ENCODE results near the gene SVIL.
"Not testable (repeated sequence)": the region's sequence is repeated elsewhere in the genome, so short reads cannot be mapped to it uniquely, and the experiment has no call there.

SVIL gene

DNA sequence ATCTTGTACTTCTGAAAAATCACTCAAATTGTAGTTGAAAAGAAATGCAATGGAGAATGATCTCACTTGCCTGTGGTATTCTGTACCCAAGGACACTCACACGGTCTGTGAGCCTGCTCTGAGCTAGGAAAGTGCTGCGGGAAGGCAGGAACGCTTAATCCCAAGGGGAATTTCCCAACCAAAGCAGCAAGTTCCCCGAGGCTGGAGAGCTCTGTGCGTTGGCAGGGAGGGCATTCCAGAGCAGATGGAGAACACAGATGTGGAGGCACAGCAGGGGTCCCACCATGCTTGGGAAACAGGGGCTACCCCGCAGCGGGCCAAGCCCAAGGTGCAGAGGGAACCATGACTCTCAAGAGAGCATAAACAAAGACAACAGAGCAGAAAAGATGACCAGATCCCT lies 13.6 kb downstream of the SVIL start:
- DNase-seq = no peak

- DNase-seq = no peak
Observed at GRCh38 chr10:29620112-29620690, 14.6 kb downstream of the SVIL start.

DNA sequence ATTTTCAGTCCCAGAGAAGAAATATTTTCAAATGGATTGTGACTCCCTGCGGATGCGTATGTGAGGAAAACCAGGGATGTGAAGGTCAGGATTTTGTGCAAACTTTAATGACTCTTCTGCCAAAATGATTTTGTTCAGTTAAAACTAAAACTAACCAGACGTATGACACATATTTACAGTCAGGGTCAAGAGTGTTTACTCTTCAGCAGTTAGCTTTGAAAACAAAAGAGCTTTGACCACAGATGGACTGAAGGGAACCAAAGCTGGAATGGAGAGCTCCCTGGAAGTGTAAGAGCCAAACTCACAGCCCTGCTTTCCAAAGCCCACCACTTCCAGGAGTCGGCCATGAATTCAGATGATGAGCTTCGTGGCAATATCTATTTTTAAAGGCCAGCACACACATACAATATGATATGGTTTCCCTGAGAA lies 15.5 kb downstream of the SVIL start:
- DNase-seq = no peak

GRCh38 chr10:29618341-29619171 lies 16.2 kb downstream of the SVIL start:
- no peak for DNase-seq

- DNase-seq = no peak
Observed at GRCh38 chr10:29617880-29618340, 16.9 kb downstream of the SVIL start.

DNA sequence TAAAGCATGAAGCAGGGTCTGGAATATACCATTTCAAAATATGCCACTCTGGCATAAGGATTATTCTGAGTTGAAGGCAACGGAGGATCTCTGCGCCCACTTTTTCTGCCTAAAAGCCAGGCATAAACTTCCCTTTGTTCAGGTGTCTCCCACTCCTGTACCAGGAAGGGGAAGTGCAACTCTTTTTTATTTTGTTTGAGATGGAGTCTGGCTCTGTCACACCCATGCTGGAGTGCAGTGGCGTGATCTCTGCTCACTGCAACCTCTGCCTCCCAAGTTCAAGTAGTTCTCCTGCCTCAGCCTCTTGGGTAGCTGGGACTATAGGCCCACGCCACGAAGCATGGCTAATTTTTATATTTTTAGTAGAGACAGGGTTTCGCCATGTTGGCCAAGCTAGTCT lies 18.2 kb downstream of the SVIL start:
- DNase-seq = no peak

DNA sequence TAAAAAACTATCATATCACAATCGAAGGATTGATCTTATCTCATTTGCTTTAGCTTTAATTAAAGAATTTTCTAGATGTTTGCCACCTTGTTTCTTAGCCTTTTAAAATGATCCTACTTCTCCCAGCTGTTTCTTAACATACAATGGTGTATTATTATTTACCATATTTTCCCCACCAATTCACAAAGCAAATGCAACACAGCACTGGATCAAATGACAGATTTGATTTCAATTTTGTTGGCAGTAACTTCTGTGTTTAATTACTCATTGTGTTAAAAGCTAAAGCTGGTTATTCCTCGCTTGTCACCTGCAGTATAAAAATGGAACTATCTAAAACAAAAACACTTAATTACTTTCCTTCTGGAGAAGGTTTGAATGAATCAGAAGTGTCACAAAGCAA lies 19.6 kb downstream of the SVIL start:
- DNase-seq = no peak

GRCh38 chr10:29614289-29614688 lies 20.5 kb downstream of the SVIL start:
- not testable (repeated sequence) for DNase-seq

GRCh38 chr10:29613791-29614190 lies 21.0 kb downstream of the SVIL start:
- DNase-seq = no peak

DNA sequence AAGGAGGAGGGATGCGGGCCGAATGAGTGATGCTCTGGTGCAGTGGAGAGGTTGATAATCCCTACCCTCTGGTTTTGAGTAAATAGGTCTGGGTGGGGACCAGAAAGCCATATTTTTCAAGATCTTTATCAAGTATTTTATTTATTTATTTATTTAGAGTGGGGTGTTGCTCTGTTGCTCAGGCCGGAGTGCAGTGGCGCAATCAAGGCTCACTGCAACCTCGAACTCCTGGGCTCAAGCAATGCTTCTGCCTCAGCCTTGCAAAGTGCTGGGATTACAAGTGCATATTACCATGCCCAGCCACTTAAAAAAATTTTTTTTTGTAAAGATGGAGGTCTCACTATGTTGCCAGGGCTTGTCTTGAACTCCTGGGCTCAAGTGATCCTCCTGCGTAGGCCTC lies 21.6 kb downstream of the SVIL start:
- no peak for DNase-seq

DNA sequence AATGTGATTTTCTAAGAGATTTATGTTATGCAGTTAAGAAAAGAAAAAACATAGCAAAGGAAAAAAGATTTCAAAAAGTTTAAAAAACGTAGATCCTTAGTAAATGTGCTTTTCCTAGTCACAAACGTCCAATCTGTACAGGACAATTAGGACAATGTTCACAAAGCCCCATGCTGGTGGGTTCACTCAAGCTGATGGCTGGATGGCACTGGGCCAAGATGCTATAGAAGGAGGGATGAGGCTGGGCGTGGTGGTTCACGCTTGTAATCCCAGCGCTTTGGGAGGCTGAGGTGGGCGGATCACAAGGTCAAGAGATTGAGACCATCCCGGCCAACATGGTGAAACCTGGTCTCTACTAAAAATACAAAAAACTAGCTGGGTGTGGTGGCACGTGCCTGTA lies 22.1 kb downstream of the SVIL start:
- DNase-seq = no peak

DNA sequence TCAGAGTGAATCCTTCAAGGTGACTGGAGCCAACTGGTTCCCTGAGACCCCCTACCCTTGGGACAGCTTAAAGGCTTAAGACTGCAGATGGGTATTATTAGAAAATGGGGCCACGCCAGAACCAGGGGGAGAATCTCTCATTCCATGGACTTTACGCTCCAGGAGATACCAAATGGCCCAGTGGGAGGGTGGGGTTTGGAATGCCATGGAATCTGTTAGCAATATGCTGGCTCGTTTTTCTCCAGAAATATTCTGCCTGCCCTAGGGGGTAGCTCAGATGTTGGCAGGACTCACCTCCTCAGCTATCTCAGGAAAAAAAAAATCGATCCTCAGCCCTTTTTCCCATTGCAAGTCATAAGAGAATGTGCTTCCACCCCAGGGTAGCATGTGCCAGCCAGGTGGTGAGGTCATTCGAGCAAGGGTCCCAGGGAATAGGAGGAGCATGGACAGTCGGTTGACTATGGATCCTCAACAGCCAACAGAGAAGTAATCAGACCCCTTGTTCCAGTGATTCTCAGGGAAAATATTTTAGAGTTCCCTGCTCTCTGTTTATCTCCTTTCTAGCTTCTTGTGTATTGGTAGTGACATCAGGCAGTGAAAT lies 22.9 kb downstream of the SVIL start:
- DNase-seq = no peak

DNA sequence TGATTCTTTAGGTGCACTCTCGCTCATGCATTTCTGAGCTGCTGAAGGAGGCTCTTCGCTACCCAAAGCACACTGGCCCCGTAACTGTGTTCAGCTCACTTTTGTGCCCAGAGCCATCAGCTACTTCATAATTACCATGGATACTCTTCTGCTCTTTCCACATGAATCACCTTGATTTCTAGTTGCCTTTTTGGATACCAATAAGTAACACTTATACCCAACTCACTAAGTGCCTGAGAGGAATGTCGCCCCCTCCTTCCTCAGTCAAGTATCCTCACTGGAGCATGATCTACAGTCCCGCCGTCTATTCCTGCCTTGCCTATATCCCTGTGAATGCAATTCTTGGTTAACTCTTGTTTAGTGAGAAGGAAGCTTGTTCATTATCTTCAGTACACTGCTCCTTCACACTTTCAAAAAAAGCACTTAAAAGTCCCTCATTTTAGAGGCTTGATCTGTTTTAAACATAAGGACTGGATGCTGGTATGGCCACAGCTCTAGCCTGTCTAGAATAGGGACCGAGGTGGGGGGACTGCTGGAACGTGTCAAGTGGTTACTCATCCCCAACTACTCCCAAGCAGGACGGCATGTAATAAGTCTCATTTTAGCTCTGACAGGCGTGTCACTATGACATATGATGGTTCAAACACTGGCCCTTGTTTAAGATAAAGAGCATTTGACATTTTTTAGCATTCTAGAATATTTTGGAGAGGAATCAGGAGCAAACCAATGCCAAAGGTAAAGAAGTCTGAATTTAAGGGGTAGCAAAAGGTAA lies 23.7 kb downstream of the SVIL start:
- no peak for DNase-seq

DNA sequence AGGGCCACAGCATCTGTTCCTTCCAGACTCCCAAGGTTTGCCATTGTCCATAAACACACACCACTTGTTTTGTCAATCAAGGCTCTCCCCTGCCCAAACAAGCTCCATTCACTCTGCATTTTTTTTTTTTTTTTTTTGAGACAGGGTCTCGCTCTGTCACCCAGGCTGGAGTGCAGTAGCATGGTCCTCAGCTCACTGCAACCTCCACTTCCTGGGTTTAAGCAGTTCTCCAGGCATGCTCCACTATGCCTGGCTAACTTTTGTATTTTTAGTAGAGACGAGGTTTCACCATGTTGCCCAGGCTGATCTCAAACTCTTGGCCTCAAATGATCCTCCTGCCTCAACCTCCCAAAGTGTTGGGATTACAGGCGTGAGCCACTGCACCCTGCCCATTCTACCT lies 24.4 kb downstream of the SVIL start:
- not testable (repeated sequence) for DNase-seq

DNA sequence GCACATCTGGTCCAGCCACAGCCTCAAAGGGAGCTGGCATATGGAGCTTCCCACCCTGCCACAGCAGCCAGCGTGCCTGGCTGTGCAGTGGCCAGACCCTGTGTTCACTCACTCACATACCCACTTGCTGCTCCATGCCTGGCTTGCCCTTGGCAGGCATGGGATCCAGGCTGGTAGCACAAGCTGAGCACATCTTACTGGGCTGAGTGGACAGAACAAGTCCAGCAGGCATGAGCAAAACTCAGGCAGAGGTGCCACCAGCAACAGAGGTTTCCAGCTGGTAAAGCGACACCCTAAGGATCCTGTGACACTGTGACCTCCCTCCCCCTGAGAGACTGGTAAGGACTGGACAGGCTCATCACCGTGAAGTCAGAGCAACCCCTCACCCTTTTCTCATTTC lies 25.1 kb downstream of the SVIL start:
- no peak for DNase-seq

DNA sequence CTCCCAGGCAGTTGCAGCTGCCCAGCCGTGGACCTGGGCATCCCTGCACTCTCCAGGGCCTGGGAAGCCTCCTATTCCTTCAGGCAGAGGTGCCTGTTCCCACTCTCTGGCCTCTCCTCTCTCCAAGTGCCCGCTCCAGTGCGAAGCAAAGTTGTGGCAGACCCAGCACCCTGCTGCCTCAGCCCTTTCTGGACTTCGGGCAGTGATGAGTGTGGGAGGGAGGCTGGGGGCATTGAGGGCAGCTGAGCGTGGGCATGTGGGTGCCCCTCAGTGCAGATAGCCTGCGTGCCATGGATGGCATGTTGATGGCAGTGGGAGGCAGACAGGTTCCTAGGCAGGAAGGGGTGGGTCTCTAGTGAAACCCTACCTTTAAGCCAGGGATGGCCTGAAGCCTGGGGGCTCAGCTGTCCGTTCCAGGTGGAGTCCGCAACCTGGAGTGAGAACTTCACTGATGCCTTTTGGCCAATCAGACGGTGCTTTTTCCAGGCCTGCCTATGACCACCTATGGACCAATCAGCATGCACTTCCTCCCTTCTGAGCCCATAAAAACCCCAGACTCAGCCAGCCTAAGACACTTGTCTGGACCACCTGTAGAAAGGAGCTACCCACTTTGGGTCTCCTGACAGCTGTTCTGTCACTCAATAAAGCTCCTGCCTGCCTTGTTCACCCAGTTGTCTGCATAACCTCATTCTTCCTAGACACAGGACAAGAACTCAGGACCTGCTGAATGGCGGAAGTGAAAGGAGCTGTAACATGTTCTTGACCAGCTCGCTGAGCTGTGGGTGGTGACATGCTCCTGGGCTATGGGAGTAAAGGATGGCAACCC lies 26.1 kb downstream of the SVIL start:
- DNase-seq = no peak

- no peak for DNase-seq
Observed at GRCh38 chr10:29608062-29608461, 26.7 kb downstream of the SVIL start.

DNA sequence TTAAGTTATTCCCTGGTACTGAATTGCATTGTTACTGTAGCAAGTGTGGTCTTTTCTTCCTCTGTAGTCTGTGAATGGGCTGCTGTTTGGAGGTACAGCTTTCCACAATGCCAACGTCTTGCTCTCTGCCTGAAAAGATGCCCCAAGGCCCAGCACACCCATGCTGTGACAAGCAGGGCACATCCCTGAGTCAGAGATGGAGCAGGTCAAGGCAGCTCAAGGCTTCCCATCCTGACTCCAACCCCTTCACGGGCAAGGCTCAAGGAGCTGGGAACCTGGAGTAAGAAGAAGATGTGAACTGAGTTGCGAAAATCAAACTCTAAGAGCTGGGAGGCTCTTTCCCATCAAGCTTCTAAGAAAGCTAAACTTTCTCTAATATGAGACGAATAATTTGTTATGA lies 27.2 kb downstream of the SVIL start:
- DNase-seq = no peak

- not testable (repeated sequence) for DNase-seq
Observed at GRCh38 chr10:29606693-29607092, 28.1 kb downstream of the SVIL start.

GRCh38 chr10:29604291-29604825 lies 30.4 kb downstream of the SVIL start:
- no peak for DNase-seq

DNA sequence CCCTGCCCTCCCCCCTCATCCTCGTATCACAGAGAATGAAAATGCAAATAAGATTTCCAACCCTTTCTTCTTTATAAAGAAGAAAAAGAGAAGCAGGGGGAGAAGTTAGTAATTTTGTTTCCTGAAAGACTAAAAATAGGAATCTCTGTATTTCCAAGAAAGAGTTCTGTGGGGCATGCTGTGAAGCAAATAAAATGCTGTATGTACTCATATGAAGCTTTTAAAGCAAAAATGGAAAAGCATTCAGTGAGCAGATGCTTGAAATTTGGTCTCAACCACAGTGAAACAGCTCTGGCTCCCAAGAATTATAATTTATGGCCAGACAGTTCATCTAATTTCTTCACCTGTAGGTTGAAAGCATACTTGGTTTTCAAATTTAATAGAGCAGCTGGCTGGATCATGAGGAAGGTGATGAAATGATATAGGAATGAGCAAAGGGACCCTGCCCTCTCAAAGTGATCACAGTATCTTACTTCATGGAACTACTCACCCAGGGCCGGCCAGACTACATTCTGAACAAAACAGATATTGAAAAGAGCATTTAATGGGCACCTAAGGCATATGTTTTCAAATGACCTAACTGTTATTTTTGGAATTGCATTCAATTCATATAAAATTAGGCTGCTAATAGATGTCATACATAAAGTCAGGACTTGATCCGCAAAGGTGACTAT lies 31.4 kb downstream of the SVIL start:
- DNase-seq = no peak

GRCh38 chr10:29600821-29601220 lies 34.0 kb downstream of the SVIL start:
- DNase-seq = no peak
